Body of pancreas (tissue), 4 donors: ENCODE measurements around the gene SLC35D3. TPM values are rescaled to one million over a fixed set of nuclear protein-coding genes. Genes with fewer than 3 reads are reported as not detected.

Experiments used
- ATAC-seq: fragments of 150-250 bp; one replicate; pipeline ENCODE4 v1.9.1; 2016
- DNase-seq, 4 donors: peaks; one replicate each; pipeline ENCODE4 v3.0.0-alpha.2; 2019
- H3K27ac ChIP-seq, 4 donors: fragments of 200-600 bp; sonication (generic); 1 replicate in 3 of 4; 2 replicates in 1 of 4; pipeline versions ENCODE4 v1.5.1 to v1.6.1; 2016 to 2019; ENCODE audit warnings: mild to moderate bottlenecking in 1 of 4, mixed read lengths in 1 of 4, moderate library complexity in 1 of 4
- H3K27me3 ChIP-seq, 2 donors: fragments of 200-600 bp; sonication (generic); one replicate each; pipeline ENCODE4 v1.6.0; 2016; ENCODE audit warnings: mild to moderate bottlenecking in 1 of 2
- H3K36me3 ChIP-seq, 2 donors: fragments of 200-600 bp; sonication (generic); replicated peaks in 1 of 2; 2 replicates each; pipeline ENCODE4 v1.5.1; 2016; ENCODE audit warnings: low read depth in 2 of 2; ENCODE audit not compliant: insufficient read depth in 1 of 2
- H3K4me1 ChIP-seq: fragments of 200-600 bp; sonication (generic); one replicate; pipeline ENCODE4 v1.6.0; 2016
- H3K4me3 ChIP-seq, 2 donors: fragments of 200-600 bp; sonication (generic); 1 replicate in 1 of 2; 2 replicates in 1 of 2; pipeline ENCODE4 v1.5.1; 2016 to 2019
- H3K9me3 ChIP-seq, 3 donors: fragments of 200-600 bp; sonication (generic); 1 replicate in 2 of 3; 2 replicates in 1 of 3; pipeline ENCODE4 v1.5.1; 2016
- POLR2A ChIP-seq, 3 donors: fragments of 450-650 bp; IDR thresholded peaks; one replicate each; pipeline ENCODE4 v1.6.1; 2016; ENCODE audit warnings: antibody characterized with exemption in 3 of 3, mild to moderate bottlenecking in 2 of 3
- WGBS, 2 donors: methylation state at CpG; one replicate each; pipeline ENCODE4 v1.1.5; 2017; 5-methylcytosine and 5-hydroxymethylcytosine counted together
- intact Hi-C: fragments of 100-400 bp; cut with DNase I; formaldehyde crosslinking; loops from one replicate; pipeline ENCODE4 v1.15.1; 2023
- total RNA-seq, 2 donors: library from RNA; depleted of rRNA; stranded (reverse); fragments of >200 nt; gene quantifications; one replicate each; pipeline ENCODE4 v1.1.0, GENCODE V29; 2016
- TF ChIP-seq, protein P1 (sequence below), 7 experiments: fragments of 450-650 bp in 4 of 7; fragments of 200-600 bp in 3 of 7; sonication (generic) in 3 of 7; IDR thresholded peaks; one replicate each; pipeline ENCODE4 v1.5.1; 2016 to 2019; ENCODE audit warnings: antibody characterized with exemption in 7 of 7

SLC35D3 gene
- total RNA-seq, 2 donors from 2014 or later: not detected

DNA sequence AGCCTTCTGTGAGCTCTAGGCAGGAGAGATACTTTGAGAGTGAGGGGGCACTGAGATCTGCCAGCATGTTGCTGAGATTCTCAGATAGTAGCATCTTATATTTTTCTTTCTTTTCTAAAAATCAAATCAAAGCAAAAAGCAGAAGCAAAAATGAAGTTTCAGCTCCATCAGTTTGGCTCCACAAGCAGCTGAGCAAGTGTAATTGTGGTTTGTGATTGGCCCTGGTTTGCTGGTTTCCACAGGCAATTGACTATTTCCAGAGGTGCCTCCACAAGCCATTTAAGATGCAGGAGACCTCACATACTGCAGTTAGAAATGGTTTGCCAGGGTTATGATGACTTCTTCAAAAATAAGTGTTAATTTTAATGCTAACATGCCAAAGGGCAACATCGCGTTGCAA, 4.3 kb downstream of the SLC35D3 start:
- Histone ChIP-seq H3K9me3 (no peaks in the 10 kb centered on the region), H3K27me3 (no peaks in the 10 kb centered on the region), H3K36me3 (no peaks in the 10 kb centered on the region), H3K27ac (no peak overlapping the region), H3K4me1 (peaks cover 23% of the 10 kb centered on the region), H3K4me3 (no peak overlapping the region)
- no peak for TF ChIP-seq POLR2A (IDR thresholded peaks at IDR 0.05)
- TF ChIP-seq, protein P1, sequence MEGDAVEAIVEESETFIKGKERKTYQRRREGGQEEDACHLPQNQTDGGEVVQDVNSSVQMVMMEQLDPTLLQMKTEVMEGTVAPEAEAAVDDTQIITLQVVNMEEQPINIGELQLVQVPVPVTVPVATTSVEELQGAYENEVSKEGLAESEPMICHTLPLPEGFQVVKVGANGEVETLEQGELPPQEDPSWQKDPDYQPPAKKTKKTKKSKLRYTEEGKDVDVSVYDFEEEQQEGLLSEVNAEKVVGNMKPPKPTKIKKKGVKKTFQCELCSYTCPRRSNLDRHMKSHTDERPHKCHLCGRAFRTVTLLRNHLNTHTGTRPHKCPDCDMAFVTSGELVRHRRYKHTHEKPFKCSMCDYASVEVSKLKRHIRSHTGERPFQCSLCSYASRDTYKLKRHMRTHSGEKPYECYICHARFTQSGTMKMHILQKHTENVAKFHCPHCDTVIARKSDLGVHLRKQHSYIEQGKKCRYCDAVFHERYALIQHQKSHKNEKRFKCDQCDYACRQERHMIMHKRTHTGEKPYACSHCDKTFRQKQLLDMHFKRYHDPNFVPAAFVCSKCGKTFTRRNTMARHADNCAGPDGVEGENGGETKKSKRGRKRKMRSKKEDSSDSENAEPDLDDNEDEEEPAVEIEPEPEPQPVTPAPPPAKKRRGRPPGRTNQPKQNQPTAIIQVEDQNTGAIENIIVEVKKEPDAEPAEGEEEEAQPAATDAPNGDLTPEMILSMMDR (IDR thresholded peaks at IDR 0.05): no peak
- 91 to 97% methylated on average over 2 of the region's 2 CpGs for WGBS, 2 donors
- ATAC-seq (no peak), DNase-seq (no peak)
- intact Hi-C loops: no loop called here

DNA sequence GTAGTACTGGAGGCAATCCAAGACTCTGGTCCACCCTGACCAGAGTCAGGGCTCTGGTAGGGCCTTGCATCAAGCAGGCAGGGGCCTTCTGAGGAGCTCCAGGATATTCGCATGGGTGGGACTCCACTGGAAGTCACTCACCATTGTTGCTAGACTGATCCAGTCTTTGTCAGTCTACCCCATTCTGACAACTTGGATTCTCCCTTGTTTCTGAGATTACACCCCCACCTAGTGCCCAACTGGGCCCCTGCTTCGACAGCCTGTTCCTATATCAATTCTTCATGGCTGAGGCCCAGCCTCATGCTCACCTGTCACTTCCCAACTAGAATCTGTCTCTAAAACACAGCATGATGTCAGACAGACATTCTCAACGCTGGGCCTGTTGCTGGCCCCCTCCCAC, 5.2 kb downstream of the SLC35D3 start:
- TF ChIP-seq, protein P1 (IDR thresholded peaks at IDR 0.05): peak in 6 of 7 experiments; percentile 12 to 52 (median 38)
- TF ChIP-seq POLR2A (IDR thresholded peaks at IDR 0.05): no peak
- intact Hi-C loops: no loop called here
- H3K4me3 ChIP-seq: no peak overlapping the region
- H3K27ac ChIP-seq: no peak overlapping the region
- H3K4me1 ChIP-seq: peaks cover 14% of the 10 kb centered on the region
- no peaks in the 10 kb centered on the region for H3K36me3 ChIP-seq
- no peaks in the 10 kb centered on the region for H3K9me3 ChIP-seq
- DNase-seq (peak in 3 of 4 donors; percentile 20 to 43 (median 26)), ATAC-seq (no peak)
- H3K27me3 ChIP-seq: no peaks in the 10 kb centered on the region
- 53 to 69% methylated on average over 3 of the region's 3 CpGs for WGBS, 2 donors

DNA sequence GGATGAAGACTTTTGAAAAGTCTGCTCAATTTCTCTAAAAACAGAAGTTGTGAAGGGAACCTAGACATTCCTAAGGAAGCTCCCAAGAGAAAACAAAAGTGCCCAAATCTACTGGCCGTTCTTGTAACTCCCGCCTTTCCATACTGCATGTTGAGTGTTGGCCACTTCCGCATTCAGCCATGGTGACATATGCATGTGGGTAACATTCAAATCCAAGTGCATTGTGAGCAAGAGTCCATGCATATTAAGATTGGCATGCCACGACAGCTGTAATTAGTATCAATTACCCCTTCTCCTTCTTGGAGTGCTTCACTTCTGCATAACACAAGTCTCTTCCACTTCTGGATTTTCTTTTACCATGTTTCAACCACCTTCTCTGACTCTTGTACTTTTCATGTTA, 8.4 kb downstream of the SLC35D3 start:
- no peak for DNase-seq
- intact Hi-C loops: no loop called here
- Histone ChIP-seq H3K36me3 (no peaks in the 10 kb centered on the region), H3K27me3 (no peaks in the 10 kb centered on the region), H3K9me3 (no peaks in the 10 kb centered on the region), H3K27ac (no peak overlapping the region), H3K4me3 (no peak overlapping the region), H3K4me1 (no peaks in the 10 kb centered on the region)
- 90 to 91% methylated on average over 4 of the region's 4 CpGs for WGBS, 2 donors
- no peak for ATAC-seq
- TF ChIP-seq POLR2A (IDR thresholded peaks at IDR 0.05): no peak
- TF ChIP-seq, protein P1 (IDR thresholded peaks at IDR 0.05): no peak

DNA sequence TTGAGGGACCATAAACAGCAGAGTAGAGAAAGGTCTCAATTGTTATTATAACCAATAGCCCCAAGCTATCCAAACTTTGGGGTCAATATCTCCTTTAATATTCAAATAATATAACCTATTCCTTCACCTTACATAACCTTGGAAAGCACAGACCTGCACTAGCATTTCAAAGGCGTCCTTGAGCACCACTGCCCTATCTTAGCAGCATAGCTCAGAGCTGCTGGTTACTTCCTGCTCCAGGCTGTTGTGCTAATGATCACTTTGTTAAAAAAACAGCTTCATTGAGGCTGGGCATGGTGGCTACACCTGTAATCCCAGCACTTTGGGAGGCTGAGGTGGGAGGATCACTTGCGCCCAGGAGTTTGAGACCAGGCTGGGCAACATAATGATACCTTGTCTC, 10.5 kb downstream of the SLC35D3 start:
- H3K4me3 ChIP-seq: no peak overlapping the region
- H3K27ac ChIP-seq: no peak overlapping the region
- H3K4me1 ChIP-seq: no peaks in the 10 kb centered on the region
- no peaks in the 10 kb centered on the region for H3K36me3 ChIP-seq
- WGBS, 2 donors: 61% methylated on average over 2 of the region's 2 CpGs
- no peaks in the 10 kb centered on the region for H3K27me3 ChIP-seq
- DNase-seq (peak in 3 of 4 donors; percentile 14 to 22 (median 16)), ATAC-seq (peak; percentile 71)
- intact Hi-C loops: no loop called here
- H3K9me3 ChIP-seq: no peaks in the 10 kb centered on the region
- TF ChIP-seq, protein P1 (IDR thresholded peaks at IDR 0.05): no peak
- no peak for TF ChIP-seq POLR2A (IDR thresholded peaks at IDR 0.05)

DNA sequence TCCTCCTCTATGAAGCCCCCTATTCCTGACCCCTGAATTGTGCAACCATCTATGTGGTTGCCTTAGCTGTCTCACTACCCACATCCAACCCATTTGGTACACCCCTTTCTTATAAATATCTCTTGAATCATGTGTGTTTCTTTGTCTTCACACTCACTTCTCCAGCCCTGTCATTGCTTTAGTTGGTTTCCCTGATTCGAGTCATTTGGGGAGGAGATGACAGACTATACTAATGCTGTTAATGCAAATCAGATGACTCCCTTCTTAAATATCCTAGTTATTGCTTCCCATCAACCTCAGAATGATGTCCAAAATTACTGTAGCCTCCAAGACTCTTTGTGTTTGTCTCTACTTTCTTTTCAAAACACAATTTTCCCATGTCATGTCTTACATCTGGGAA, 23.0 kb downstream of the SLC35D3 start:
- no peak for DNase-seq
- Histone ChIP-seq H3K4me1 (no peaks in the 10 kb centered on the region), H3K9me3 (no peaks in the 10 kb centered on the region), H3K27me3 (no peaks in the 10 kb centered on the region), H3K27ac (no peak overlapping the region), H3K36me3 (no peaks in the 10 kb centered on the region), H3K4me3 (no peak overlapping the region)
- intact Hi-C loops: no loop called here
- 64 to 75% methylated on average over 1 of the region's 1 CpG for WGBS, 2 donors
- no peak for TF ChIP-seq POLR2A (IDR thresholded peaks at IDR 0.05)
- TF ChIP-seq, protein P1 (IDR thresholded peaks at IDR 0.05): no peak
- ATAC-seq: no peak
